ENCODE data around the gene RNF34.

DNA sequence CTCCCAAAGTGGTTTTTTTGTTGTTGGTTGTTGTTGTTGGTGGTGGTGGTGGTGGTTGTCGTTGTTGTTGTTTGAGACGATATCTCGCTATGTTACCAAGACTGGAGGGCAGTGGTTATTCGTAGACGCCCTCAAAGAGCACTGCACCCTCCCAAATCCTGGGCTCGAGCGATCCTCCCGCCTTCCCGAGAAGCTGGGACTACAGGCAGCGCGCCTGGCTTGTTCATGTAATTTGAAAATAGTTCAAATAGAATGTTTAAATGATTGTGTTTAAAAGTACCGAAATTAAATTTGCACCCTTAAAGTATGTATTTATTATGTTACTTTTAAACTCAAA lies 47.3 kb upstream of the RNF34 start:
- no peak for TF ChIP-seq EZH2 (IDR thresholded peaks at IDR 0.05; ENCODE audit: low read depth)
- TF ChIP-seq, protein P1, sequence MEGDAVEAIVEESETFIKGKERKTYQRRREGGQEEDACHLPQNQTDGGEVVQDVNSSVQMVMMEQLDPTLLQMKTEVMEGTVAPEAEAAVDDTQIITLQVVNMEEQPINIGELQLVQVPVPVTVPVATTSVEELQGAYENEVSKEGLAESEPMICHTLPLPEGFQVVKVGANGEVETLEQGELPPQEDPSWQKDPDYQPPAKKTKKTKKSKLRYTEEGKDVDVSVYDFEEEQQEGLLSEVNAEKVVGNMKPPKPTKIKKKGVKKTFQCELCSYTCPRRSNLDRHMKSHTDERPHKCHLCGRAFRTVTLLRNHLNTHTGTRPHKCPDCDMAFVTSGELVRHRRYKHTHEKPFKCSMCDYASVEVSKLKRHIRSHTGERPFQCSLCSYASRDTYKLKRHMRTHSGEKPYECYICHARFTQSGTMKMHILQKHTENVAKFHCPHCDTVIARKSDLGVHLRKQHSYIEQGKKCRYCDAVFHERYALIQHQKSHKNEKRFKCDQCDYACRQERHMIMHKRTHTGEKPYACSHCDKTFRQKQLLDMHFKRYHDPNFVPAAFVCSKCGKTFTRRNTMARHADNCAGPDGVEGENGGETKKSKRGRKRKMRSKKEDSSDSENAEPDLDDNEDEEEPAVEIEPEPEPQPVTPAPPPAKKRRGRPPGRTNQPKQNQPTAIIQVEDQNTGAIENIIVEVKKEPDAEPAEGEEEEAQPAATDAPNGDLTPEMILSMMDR (conservative IDR thresholded peaks at IDR 0.05) = no peak
